Ammon's horn (tissue), 1 donor: ENCODE results near the gene BCAP31.
A peak's percentile ranks its signal among the peaks of the same experiment; 100 is the strongest.
"Not testable (repeated sequence)": the region's sequence is repeated elsewhere in the genome, so short reads cannot be mapped to it uniquely, and the experiment has no call there.

Source experiments
- DNase-seq: peaks from one replicate; pipeline ENCODE4 v3.0.0-alpha.2; 2016; ENCODE audit warnings: low spot score

BCAP31 gene

DNA sequence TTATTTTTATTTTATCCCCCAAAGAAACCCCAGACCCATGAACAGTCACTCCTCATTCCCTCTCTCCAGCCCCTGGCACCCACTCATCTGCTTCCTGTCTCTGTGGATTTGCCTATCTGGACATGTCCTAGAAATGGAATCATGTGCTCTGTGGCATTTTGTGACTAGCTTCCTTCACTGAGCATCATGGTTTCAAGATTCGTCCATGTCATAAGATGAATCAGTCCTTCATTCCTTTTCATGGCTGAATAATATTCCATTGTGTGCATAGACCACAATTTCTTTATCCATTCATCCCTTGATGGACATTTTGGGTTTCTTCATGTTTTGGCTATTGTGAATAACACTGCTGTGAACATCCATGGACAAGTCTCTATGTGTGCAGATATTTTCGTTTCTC, 10.7 kb upstream of the BCAP31 start:
- DNase-seq, result no peak

DNA sequence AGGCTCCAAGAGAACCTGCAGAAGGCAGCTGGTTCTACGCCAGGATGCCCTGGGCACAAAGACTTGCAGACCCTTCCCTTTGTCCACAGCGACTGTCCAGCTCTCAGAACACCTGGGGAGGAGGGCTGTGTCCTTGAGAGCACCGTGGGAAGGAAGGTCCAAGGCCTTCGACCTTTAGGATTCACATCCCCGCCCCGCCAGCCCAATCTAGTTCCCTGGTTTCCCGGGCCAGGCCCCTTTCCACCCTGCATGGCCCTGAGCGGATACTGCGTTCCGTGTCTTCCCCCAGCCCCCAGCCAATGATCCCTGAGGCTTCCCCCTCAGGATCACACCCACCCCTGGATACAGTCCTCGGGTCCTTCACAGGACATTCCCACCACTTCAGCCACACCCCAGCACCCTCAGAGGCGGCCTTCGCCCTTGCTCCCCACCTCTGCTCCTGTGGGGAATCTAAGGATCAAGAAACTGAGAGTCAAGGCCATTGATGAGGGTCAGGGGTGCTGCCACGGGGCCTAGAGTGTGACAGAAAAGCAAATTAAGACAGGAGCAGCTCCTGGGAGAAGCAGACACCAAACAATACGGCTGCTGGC, 9.6 kb upstream of the BCAP31 start:
- DNase-seq, result no peak

DNA sequence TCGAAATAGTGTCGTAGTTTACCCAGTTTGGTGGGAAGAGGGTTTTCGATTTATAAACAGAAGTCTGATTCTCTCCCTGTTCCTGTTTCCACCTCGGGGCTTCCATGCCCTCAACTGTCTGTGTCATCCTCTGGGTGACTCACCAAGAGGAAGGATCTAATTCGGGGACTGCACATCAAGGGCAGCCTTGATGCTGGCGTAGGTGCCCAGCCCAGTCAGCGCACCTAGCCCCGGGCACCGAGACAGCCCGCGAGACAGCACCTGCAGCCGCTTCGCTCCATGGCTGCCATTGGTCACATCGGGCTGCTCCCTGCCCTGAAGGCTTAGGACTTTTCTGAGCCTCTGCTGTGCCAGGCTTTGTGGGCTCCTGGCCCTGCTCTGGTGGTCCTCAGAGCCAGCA, 8.2 kb upstream of the BCAP31 start:
- no peak for DNase-seq

DNA sequence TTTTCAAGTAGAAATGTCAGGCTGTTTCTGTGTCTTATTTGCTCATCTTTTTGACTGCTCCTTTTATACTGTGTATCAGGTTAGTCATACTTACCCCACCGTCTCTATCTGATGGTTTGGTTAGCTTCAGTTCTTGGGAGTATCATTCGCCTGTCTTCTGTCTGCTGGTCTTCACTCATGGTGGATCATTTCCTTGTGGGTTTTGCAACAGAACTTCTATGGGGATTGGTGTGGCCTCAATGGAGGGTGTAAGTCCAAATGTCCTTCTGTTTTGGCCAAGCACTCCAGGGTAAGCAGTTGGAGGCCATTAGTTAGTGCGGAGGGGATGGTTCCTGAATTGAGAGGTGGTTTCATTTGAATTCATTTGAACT, 7.6 kb upstream of the BCAP31 start:
- DNase-seq, result no peak

DNA sequence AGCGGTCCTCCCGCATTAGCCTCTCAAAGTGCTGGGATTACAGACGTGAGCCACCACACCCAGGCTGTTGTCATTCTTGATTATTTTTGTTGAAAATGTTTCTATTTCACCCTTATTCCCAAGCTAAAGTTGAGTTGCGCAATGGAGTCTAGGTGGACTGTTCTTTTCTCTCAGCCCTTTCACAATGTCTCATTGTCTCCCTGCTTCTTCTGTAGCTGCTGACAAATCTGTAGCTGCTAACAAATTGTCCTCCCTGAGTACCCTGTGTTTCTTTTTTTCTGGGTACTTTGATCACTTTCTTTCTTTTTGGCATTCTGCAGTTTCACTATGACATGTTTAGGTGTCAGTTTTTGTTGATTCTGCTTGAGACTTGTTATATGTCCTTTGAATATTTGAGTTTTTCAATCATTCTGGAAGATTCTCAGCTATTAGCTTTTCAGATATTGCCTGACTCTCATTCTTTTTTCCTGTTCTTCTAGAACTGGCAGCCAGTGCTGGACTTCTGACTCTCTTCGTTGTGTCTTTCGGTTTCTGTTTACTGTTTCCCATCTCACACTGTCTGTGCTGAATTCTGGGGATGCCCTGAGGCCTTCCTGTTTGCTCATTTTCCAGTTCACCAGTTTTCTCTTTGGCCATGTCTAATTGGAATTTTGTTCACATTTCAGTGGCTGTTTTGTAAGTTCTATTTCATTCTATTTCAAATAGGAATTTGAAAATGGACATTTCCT, 7.1 kb upstream of the BCAP31 start:
- DNase-seq, result no peak

DNA sequence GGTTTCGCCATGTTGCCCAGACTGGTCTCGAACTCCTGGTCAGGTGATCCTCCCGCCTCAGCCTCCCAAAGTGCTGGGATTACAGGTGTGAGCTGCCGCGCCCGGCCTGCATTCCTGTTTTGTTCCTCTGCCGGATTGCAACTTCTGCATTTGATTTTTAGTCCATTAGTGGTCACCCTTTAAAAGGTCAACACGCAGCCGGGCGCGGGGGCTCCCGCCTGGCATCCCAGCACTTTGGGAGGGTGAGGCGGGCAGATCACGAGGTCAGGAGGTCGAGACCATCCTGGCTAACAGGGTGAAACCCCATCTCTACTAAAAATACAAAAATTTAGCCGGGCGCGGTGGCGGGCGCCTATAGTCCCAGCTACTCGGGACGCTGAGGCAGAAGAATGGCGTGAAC, 5.9 kb upstream of the BCAP31 start:
- not testable (repeated sequence) for DNase-seq

DNA sequence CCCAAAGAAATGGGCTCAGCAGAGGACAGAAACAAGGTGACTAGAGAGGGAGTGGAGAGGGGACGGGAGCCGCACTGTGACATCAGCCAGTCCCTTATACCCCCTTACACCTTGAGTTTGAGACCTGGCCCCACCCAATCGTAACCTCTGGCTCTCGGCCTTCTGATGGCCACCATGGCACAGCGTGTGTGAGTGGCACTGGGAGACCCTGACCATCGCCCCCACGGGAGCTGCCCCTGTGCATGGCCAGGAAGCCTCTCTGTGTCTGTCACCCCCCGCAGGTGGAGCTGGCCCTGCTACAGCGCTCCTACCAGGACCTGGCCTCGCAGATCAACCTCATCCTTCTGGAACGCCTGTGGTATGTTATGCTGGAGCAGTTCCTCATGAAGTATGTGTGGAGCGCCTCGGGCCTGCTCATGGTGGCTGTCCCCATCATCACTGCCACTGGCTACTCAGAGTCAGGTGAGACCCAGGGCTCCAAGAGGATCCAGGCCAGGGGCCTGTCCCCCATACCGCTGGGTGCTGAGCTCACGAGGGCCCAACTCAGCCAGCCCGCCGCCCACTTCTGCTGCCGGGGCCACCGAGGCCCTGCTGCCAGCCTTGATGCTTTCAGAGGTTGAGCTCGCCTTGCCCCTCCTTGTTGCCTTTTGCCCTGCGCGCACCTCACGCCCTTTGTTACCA, 4.9 kb upstream of the BCAP31 start:
- no peak for DNase-seq

DNA sequence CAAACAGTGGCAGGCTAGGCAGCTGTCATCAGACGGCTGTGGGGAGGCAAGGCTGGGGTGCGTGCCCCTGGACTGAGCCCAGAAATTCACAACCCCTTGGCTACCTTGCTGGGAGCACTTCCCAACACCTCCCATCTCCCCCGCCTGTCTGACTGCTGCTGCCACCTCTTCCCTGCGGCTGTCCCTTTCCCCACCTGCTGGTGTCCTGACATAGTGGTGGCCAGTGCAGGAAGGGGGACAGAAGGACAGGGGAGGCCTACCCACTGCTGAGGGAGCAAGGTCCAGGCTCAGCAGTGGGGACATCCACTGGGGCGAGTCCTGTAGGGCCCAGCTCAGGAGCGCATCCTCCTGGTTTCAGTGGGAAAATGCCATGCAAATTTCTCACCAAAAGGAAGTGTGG, 3.9 kb upstream of the BCAP31 start:
- DNase-seq, result no peak

DNA sequence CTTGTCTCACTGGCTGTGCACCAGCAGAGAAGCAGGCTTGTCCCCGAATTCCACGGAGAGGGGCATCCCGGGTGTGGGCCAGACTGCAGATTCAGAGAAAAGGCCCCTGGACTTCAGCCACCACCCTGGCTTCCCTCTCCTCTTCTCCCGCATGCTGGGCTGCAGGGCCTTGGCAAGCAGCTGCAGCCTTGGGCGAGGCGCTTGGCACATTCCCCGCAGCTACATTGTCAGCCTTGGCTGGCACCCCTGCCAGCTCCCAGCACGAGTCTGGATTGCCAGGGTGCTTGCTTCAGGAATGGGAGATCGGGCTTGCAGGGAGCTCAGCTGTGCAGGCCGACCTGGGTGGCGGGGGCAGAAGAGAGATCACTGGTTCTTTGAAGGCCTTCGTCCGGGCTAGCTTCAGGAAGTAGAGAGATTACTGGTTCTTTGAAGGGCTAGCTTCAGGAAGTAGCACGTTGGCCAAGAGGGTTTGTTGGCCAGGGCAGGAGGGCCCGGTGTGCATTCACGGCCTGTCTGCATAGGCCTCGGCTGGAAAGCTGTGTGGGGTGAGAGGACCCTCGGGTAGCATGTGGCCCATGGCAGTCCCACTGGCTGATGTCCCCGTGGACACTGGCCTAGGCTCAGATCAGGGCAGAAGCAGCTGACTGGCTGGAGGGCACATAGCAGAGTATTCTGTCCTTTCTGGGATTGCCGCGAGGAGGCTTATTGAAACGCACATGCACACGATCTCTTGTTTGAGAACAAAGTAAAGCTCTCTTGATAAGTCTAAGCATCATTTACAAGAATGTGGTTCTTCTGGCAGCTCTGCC, 3.1 kb upstream of the BCAP31 start:
- DNase-seq, result peak; percentile 81

DNA sequence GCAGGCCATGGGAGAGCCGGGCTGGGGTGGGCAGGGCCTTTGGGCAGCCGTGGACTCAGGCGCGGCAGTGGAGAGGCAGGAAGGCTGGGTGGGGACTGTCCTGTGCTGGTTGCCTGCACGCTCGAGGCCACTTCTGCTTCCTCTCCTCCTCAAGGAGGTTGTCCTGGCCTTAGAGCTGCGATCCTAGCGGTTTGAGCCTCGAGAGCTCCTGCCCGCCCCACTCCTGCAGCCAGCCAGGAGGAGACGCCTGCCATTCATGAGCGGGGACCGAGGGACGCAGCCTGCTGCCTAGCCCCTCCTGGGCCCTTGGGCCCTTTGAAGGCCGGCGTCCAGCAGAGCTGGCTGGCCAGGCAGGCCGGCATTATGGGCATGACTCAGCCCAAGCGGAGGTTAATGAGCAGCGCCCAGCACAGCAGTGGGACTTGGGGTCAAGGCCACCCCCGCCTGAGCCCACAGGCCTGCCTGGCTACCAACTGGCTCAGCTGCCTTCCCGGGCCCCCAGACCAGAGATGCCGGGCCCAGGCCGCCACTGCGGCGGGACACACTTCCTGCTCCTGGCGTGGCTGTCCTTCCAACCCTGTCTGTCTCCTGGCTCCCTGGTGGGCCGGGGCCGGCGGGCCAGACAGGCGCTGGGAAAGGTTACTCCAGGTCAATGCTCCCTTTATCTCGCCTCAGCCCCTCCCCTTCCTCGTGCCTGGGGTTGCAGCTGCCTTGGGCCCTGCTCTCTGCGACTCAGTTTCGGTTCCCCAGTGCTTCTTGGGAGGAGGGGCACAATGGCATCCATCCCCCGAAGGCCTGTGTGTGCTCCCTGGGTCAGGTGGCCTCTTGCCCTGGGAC, 2.3 kb upstream of the BCAP31 start:
- peak; percentile 66 for DNase-seq

DNA sequence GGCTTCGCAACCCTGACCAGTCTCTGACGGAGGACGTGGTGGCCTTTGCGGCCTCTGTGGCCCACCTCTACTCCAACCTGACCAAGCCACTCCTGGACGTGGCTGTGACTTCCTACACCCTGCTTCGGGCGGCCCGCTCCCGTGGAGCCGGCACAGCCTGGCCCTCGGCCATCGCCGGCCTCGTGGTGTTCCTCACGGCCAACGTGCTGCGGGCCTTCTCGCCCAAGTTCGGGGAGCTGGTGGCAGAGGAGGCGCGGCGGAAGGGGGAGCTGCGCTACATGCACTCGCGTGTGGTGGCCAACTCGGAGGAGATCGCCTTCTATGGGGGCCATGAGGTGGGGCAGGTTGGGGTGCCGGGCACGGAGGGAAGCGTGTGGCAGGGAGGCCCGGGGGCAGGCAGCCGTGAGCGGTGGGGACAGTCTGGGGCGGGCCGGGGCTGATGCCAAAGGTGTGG, 1.7 kb upstream of the BCAP31 start:
- peak; percentile 3 for DNase-seq

DNA sequence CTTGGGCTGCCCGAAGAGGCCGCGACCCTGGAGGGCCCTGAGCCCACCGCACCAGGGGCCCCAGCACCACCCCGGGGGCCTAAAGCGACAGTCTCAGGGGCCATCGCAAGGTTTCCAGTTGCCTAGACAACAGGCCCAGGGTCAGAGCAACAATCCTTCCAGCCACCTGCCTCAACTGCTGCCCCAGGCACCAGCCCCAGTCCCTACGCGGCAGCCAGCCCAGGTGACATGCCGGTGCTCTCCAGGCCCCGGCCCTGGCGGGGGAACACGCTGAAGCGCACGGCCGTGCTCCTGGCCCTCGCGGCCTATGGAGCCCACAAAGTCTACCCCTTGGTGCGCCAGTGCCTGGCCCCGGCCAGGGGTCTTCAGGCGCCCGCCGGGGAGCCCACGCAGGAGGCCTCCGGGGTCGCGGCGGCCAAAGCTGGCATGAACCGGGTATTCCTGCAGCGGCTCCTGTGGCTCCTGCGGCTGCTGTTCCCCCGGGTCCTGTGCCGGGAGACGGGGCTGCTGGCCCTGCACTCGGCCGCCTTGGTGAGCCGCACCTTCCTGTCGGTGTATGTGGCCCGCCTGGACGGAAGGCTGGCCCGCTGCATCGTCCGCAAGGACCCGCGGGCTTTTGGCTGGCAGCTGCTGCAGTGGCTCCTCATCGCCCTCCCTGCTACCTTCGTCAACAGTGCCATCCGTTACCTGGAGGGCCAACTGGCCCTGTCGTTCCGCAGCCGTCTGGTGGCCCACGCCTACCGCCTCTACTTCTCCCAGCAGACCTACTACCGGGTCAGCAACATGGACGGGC, 1.0 kb upstream of the BCAP31 start:
- DNase-seq, result no peak

DNA sequence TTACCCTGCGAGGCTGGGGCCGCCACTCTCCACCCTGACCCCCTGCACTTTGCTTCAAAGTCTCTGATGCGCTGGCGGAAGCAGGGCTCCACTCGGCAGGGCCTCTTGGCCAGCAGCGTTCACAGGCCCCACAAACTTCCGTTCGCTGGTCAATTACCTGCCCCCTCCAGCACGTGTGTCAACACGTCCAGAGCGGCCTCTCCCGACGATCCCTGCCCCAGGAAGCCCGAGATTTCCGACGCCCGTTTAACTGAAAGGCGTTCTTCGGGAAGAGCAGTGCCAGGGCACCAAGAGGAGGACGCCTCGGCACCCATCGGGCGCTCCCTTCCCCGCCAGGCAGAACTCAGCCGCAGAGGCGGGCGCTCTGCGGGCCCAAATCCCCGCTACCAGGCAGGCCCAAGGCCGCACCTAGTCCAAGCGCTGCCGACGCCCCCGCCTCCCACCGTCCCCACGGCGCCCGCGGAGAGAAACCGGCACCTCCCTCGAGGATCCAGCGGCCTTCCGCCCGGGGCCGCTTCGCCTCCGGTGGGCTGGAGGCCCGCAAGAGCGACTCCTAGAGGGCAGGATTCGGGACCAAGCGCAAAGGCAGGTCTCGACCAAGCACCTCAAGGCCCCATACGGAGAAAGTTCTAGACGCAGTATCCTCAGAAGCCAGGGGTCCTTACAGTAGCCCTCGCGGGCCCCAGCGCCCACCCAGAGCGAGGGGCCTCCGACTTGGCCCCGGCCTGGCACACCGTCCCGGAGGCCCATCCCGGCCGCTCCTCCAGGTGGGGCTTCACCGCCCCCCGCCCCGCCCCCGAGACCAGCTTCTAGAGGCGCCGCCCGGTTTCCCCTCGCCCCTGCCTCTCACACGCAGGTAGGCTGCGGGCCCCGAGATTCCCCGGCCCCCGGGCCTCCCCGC, 586 bp downstream of the BCAP31 start:
- no peak for DNase-seq

DNA sequence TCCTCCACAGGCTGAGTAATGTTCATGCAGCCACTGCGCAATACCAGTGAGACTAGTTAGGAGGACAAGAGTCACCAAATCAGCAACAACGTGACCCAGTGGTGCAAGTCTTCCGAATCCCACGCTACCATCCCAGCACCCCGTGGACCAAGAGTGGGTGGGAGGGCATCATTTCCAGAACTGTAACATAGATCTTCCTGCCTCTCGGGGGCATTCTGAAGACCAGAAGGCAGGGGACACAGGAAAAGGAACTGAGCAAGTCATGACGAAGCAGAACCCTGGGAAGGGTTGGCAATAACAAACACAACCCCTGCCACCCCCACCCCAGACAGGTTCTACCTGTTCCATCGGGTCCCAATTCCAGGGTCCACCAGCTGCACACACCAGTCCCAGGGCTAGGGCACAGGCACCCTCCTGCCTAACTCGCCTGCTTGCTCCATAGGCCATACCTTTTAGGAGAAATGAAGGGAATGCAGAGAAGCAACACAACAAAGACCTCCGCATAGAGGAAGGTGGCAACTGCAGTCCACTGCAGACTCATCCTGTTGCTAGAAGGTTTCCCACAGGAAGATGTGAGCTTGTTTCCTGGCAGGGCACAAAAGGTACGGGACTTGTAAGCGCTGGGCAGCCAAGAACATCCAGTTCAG, 1.4 kb downstream of the BCAP31 start:
- DNase-seq, result no peak

DNA sequence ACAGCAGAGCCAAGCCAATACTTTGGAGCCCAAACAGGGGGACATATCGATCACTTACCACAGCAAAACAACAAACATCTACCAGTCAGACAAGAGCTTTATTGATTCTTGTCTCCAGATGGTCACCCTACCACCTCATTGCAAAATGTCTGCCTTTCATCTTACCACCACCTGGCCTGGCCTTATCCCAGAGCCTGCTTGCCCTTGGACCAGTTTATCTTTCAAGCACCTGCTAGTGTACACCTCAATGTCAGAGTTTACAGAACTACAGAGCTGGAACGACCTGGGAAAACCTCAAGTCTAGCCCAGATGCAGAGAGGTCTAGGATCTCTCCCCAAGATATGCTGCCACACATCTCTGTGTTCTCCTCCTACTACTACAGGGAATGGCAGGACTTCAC, 4.5 kb downstream of the BCAP31 start:
- DNase-seq, result no peak

DNA sequence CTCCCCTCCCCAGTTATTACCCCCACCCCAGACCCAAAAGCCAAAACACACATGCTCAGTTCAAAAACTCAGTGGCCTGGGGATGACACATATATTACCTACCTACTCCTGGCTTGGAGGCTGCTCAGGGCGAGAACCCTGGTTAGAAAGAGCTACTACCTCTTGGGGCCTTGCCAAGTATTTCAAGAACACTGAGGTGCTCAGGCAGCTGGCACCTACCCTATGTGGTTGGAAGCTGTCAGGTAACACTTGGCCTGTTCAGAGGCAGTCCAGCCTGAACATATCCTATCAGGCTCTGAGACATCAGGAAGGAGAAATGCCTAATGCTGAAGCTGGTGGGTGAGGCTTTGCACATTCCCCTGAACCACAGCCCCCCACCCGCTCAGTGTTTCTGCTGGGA, 4.9 kb downstream of the BCAP31 start:
- no peak for DNase-seq

DNA sequence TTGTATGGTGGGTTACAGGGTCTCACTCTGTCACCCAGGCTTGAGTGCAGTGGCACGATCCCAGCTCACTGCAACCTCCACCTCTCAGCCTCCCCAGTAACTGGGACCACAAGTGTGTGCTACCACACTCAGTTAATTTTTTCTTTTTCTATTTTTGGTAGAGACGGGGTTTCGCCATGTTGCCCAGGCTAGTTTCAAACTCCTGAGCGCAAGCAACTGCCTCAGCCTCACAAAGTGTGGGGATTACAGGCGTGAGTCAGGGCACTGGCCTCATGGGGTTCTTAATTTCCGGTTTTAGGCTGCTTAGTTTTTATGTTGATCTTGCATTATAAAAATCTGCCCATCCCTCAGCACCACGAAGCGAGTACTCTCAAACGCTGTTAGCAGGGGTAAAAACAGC, 6.7 kb downstream of the BCAP31 start:
- no peak for DNase-seq

DNA sequence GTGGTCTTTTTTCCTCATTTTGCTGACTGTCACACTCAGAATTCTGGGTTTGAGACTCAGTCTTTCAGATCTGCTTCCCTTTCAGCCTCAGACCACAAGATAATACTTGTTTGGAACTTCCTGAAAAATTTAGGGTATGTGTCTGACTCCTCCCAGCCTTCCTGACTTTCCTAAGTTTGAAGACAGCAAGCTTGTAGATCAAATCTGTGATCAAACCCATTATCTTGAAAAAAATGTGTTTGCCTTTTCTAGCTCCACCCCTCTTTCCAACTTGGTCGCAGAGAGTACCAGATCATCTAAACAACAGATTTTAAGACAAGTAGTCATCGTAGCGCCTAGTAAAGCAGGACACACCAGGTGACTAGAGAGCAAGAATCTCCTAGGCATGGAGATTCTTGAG, 9.9 kb downstream of the BCAP31 start:
- no peak for DNase-seq
